Caco-2 (cell line): ENCODE results near the gene FAM114A1. TPM values are rescaled to one million over a fixed set of nuclear protein-coding genes. Genes with fewer than 3 reads are reported as not detected.

Experiments used
- BruUV-seq: library from RNA; stranded (reverse); fragments of 400-500 nt; replicated peaks from 2 replicates; lab custom pipeline; 2021; lab: Mats Ljungman, UMichigan
- CTCF ChIA-PET: fragments of 300-600 bp; sonication (Branson Sonifier 250); formaldehyde crosslinking; loops from one replicate; lab custom pipeline; 2022; ENCODE audit warnings: antibody characterized with exemption; lab: Charles Lee
- POLR2A ChIA-PET: fragments of 300-600 bp; sonication (Branson Sonifier 250); formaldehyde crosslinking; loops from one replicate; lab custom pipeline; 2022; ENCODE audit warnings: antibody characterized with exemption; lab: Charles Lee
- DNase-seq, 2 experiments: peaks; one replicate each; pipeline versions ENCODE4 v3.0.0 to v3.0.0-alpha.2; 2020 to 2022
- H3K27me3 ChIP-seq: replicated peaks from 2 replicates; pipeline ENCODE4 v1.6.0; 2011; ENCODE audit warnings: low read length; ENCODE audit not compliant: control insufficient read depth, insufficient read depth
- H3K36me3 ChIP-seq: 2 replicates; pipeline ENCODE4 v1.5.1; 2011; ENCODE audit warnings: low read length; ENCODE audit not compliant: control insufficient read depth, insufficient read depth
- H3K4me1 ChIP-seq: fragments of 250-450 bp; sonication (Bioruptor Pico); 2 replicates; pipeline ENCODE4 v1.5.1; 2020; ENCODE audit warnings: mild to moderate bottlenecking
- H3K4me3 ChIP-seq: 2 replicates; pipeline ENCODE4 v1.5.1; 2011; ENCODE audit warnings: low read depth, mild to moderate bottlenecking, control low read depth, low read length
- H3K9me3 ChIP-seq: fragments of 250-450 bp; sonication (Bioruptor Pico); 2 replicates; pipeline ENCODE4 v1.5.1; 2020; ENCODE audit warnings: mild to moderate bottlenecking, moderate library complexity
- H3K27ac Mint-ChIP-seq: one replicate; pipeline ENCODE4 v1.8.0; 2022; ENCODE audit warnings: mixed read lengths; ENCODE audit not compliant: unreplicated experiment
- H3K27me3 Mint-ChIP-seq: one replicate; pipeline ENCODE4 v1.8.0; 2022; ENCODE audit warnings: mixed read lengths; ENCODE audit not compliant: insufficient read depth, unreplicated experiment
- H3K36me3 Mint-ChIP-seq: one replicate; pipeline ENCODE4 v1.8.0; 2022; ENCODE audit warnings: mild to moderate bottlenecking, mixed read lengths; ENCODE audit not compliant: insufficient read depth, unreplicated experiment
- H3K4me1 Mint-ChIP-seq: one replicate; pipeline ENCODE4 v1.8.0; 2022; ENCODE audit warnings: low read depth, mixed read lengths; ENCODE audit not compliant: unreplicated experiment
- H3K4me3 Mint-ChIP-seq: one replicate; pipeline ENCODE4 v1.8.0; 2022; ENCODE audit warnings: mild to moderate bottlenecking, moderate library complexity, mixed read lengths; ENCODE audit not compliant: unreplicated experiment
- H3K9me3 Mint-ChIP-seq: one replicate; pipeline ENCODE4 v1.8.0; 2022; ENCODE audit warnings: mixed read lengths; ENCODE audit not compliant: unreplicated experiment
- CTCF ChIP-seq, 2 experiments: fragments of 200-600 bp in 1 of 2; IDR thresholded peaks; 1 replicate in 1 of 2; 2 replicates in 1 of 2; pipeline versions ENCODE4 v1.5.1 to v1.8.0; 2011 to 2022; ENCODE audit warnings: antibody characterized with exemption in 1 of 2, control low read depth in 1 of 2, inconsistent platforms in 1 of 2, low read depth in 1 of 2, low read length in 1 of 2, mild to moderate bottlenecking in 1 of 2, moderate library complexity in 1 of 2; ENCODE audit not compliant: insufficient read depth in 1 of 2, severe bottlenecking in 1 of 2, unreplicated experiment in 1 of 2
- intact Hi-C: fragments of 100-400 bp; cut with micrococcal nuclease; formaldehyde crosslinking; loops from one replicate; pipeline ENCODE4 v1.10.0; 2022; ENCODE audit not compliant: unreplicated experiment
- total RNA-seq: library from RNA; stranded (reverse); gene quantifications from 2 replicates; pipeline ENCODE4 v1.2.3, GENCODE V29; 2022

The FAM114A1 gene
- total RNA-seq, 1 experiment from 2014 or later: 20.8 TPM

- 0 out of 2 replicates have a peak, but pooled peaks cover 5% of the 10 kb centered on the region for H3K4me1 ChIP-seq
- H3K4me3 ChIP-seq: no peak overlapping the region
- no peaks in the 10 kb centered on the region for H3K36me3 ChIP-seq
- intact Hi-C loops: no loop called here
- H3K9me3 Mint-ChIP-seq: no peaks in the 10 kb centered on the region
- no peaks in the 10 kb centered on the region for H3K27me3 ChIP-seq
- no peak for TF ChIP-seq CTCF (IDR thresholded peaks at IDR 0.05; ENCODE audit: insufficient read depth in 1 of 2, low read depth in 1 of 2, low read length in 1 of 2, severe bottlenecking in 1 of 2, unreplicated experiment in 1 of 2)
- H3K4me3 Mint-ChIP-seq: no peak overlapping the region
- H3K27ac Mint-ChIP-seq: no peak overlapping the region
- no peaks in the 10 kb centered on the region for H3K36me3 Mint-ChIP-seq
- H3K4me1 Mint-ChIP-seq: no peaks in the 10 kb centered on the region
- POLR2A ChIA-PET: no interaction called here
- no peak for DNase-seq
- no peaks in the 10 kb centered on the region for H3K27me3 Mint-ChIP-seq
- H3K9me3 ChIP-seq: no peaks in the 10 kb centered on the region
- BruUV-seq: no TSS peak
- CTCF ChIA-PET: no interaction called here
These were observed 114.9 kb downstream of the FAM114A1 start for GRCh38 chr4:38982361-38983095.

- H3K36me3 ChIP-seq: no peaks in the 10 kb centered on the region
- H3K9me3 ChIP-seq: no peaks in the 10 kb centered on the region
- intact Hi-C loops: no loop called here
- no peak overlapping the region for H3K27ac Mint-ChIP-seq
- no peaks in the 10 kb centered on the region for H3K27me3 Mint-ChIP-seq
- POLR2A ChIA-PET: no interaction called here
- no peaks in the 10 kb centered on the region for H3K36me3 Mint-ChIP-seq
- H3K4me1 Mint-ChIP-seq: no peaks in the 10 kb centered on the region
- DNase-seq: no peak
- H3K4me3 ChIP-seq: no peak overlapping the region
- BruUV-seq: no TSS peak
- no peak overlapping the region for H3K4me3 Mint-ChIP-seq
- H3K27me3 ChIP-seq: no peaks in the 10 kb centered on the region
- H3K9me3 Mint-ChIP-seq: no peaks in the 10 kb centered on the region
- no peak for TF ChIP-seq CTCF (IDR thresholded peaks at IDR 0.05; ENCODE audit: insufficient read depth in 1 of 2, low read depth in 1 of 2, low read length in 1 of 2, severe bottlenecking in 1 of 2, unreplicated experiment in 1 of 2)
- H3K4me1 ChIP-seq: 0 out of 2 replicates have a peak, but pooled peaks cover 5% of the 10 kb centered on the region
- CTCF ChIA-PET: no interaction called here
These were observed 115.7 kb downstream of the FAM114A1 start for GRCh38 chr4:38983291-38983690.

DNA sequence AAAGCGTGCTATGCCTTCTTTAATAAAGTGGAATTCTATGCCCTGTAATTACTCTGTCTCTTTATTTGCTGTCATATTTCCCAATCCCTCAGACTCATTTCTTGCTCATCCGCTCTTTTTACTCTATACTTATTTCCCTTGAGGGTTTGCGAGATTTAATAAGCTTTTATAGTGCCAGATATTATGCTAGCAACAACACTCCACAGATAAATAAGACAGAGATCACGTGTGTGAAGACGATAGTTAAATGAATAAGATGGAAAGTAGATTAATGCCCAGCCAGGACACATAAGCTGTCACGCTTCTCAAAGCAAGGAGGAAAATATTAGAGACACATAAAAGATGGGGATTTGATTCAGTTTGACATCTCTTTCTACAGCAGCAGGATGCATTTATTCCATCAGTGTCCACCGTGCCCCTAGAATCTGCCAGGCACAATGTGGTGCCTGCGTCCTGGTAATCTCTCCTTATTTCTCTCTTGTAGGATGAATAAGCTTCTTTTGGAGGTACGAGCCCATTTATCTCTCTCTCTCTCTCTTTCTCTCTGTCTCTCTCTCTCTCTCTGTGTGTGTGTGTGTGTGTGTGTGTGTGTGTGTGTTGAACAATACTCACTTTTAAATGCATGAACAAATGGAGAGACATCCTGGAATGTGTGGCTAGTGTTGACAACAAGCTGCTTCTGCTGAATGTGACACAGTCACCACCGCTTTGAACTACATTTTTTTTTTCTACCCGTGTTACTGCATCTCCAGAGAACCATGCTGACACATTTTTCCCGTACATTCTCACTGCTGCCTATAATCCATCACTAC is 116.4 kb downstream of the FAM114A1 start:
- intact Hi-C loops: no loop called here
- H3K4me1 Mint-ChIP-seq: no peaks in the 10 kb centered on the region
- no peaks in the 10 kb centered on the region for H3K9me3 Mint-ChIP-seq
- Histone ChIP-seq H3K9me3 (no peaks in the 10 kb centered on the region), H3K36me3 (no peaks in the 10 kb centered on the region), H3K4me3 (no peak overlapping the region), H3K27me3 (no peaks in the 10 kb centered on the region), H3K4me1 (0 out of 2 replicates have a peak, but pooled peaks cover 5% of the 10 kb centered on the region)
- DNase-seq: no peak
- no peaks in the 10 kb centered on the region for H3K27me3 Mint-ChIP-seq
- no peak overlapping the region for H3K4me3 Mint-ChIP-seq
- H3K27ac Mint-ChIP-seq: no peak overlapping the region
- H3K36me3 Mint-ChIP-seq: no peaks in the 10 kb centered on the region
- ChIA-PET POLR2A (no interaction called here), CTCF (interaction anchor here (0.6 kb wide), 1 partner anchor 18 kb away, joined by 6 read pairs; no protein-coding TSS in a partner anchor)
- BruUV-seq: no TSS peak
- TF ChIP-seq CTCF (IDR thresholded peaks at IDR 0.05; ENCODE audit: insufficient read depth in 1 of 2, low read depth in 1 of 2, low read length in 1 of 2, severe bottlenecking in 1 of 2, unreplicated experiment in 1 of 2): no peak
